ENCODE data around the gene MID1. TPM values are rescaled to one million over a fixed set of nuclear protein-coding genes. Genes with fewer than 3 reads are reported as not detected.

Gene MID1
- total RNA-seq, 2 experiments from 2014 or later: 0.19 TPM; not detected in 1

- Histone ChIP-seq H3K36me3 (ENCODE audit: insufficient read depth, low read length) (no peaks in the 10 kb centered on the region), H3K27ac (ENCODE audit: low read depth in 1 of 2, low read length in 2 of 2) (no peak overlapping the region), H3K4me1 (ENCODE audit: insufficient read depth, low read length) (no peaks in the 10 kb centered on the region), H3K4me3 (ENCODE audit: low read length) (no peak overlapping the region), H3K27me3 (ENCODE audit: control insufficient read depth in 1 of 2, insufficient read depth in 2 of 2, low read length in 2 of 2) (no peaks in the 10 kb centered on the region), H3K9me3 (ENCODE audit: control insufficient read depth in 1 of 2, insufficient read depth in 1 of 2, low read length in 2 of 2) (no peaks in the 10 kb centered on the region)
- ChIA-PET POLR2A (no interaction called here), CTCF (no interaction called here)
- ATAC-seq (ENCODE audit: poor library complexity) (no peak), DNase-seq (no peak)
- TF ChIP-seq, protein P1, sequence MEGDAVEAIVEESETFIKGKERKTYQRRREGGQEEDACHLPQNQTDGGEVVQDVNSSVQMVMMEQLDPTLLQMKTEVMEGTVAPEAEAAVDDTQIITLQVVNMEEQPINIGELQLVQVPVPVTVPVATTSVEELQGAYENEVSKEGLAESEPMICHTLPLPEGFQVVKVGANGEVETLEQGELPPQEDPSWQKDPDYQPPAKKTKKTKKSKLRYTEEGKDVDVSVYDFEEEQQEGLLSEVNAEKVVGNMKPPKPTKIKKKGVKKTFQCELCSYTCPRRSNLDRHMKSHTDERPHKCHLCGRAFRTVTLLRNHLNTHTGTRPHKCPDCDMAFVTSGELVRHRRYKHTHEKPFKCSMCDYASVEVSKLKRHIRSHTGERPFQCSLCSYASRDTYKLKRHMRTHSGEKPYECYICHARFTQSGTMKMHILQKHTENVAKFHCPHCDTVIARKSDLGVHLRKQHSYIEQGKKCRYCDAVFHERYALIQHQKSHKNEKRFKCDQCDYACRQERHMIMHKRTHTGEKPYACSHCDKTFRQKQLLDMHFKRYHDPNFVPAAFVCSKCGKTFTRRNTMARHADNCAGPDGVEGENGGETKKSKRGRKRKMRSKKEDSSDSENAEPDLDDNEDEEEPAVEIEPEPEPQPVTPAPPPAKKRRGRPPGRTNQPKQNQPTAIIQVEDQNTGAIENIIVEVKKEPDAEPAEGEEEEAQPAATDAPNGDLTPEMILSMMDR (IDR thresholded peaks at IDR 0.05): no peak
- no peaks in the 10 kb centered on the region for H3K27me3 Mint-ChIP-seq
- H3K27ac Mint-ChIP-seq: no peak overlapping the region
- no peaks in the 10 kb centered on the region for H3K4me1 Mint-ChIP-seq (ENCODE audit: low read depth)
- H3K36me3 Mint-ChIP-seq (ENCODE audit: low read depth): no peaks in the 10 kb centered on the region
- no peak overlapping the region for H3K4me3 Mint-ChIP-seq
- intact Hi-C loops (cut with DNase I, micrococcal nuclease): no loop called here
- no peaks in the 10 kb centered on the region for H3K9me3 Mint-ChIP-seq
These were observed 86.6 kb downstream of the MID1 start for GRCh38 chrX:10533696-10534365.

GRCh38 chrX:10531927-10532326 is 88.5 kb downstream of the MID1 start:
- no peaks in the 10 kb centered on the region for H3K27me3 Mint-ChIP-seq
- POLR2A ChIA-PET: no interaction called here
- Histone ChIP-seq H3K4me1 (ENCODE audit: insufficient read depth, low read length) (no peaks in the 10 kb centered on the region), H3K36me3 (ENCODE audit: insufficient read depth, low read length) (no peaks in the 10 kb centered on the region), H3K27ac (ENCODE audit: low read depth in 1 of 2, low read length in 2 of 2) (no peak overlapping the region), H3K9me3 (ENCODE audit: control insufficient read depth in 1 of 2, insufficient read depth in 1 of 2, low read length in 2 of 2) (no peaks in the 10 kb centered on the region), H3K27me3 (ENCODE audit: control insufficient read depth in 1 of 2, insufficient read depth in 2 of 2, low read length in 2 of 2) (no peaks in the 10 kb centered on the region), H3K4me3 (ENCODE audit: low read length) (no peak overlapping the region)
- no peak overlapping the region for H3K4me3 Mint-ChIP-seq
- no peaks in the 10 kb centered on the region for H3K36me3 Mint-ChIP-seq (ENCODE audit: low read depth)
- CTCF ChIA-PET: no interaction called here
- TF ChIP-seq, protein P1 (IDR thresholded peaks at IDR 0.05): no peak
- DNase-seq (no peak), ATAC-seq (ENCODE audit: poor library complexity) (no peak)
- intact Hi-C loops (cut with DNase I, micrococcal nuclease): no loop called here
- H3K27ac Mint-ChIP-seq: no peak overlapping the region
- no peaks in the 10 kb centered on the region for H3K4me1 Mint-ChIP-seq (ENCODE audit: low read depth)
- H3K9me3 Mint-ChIP-seq: no peaks in the 10 kb centered on the region

DNA sequence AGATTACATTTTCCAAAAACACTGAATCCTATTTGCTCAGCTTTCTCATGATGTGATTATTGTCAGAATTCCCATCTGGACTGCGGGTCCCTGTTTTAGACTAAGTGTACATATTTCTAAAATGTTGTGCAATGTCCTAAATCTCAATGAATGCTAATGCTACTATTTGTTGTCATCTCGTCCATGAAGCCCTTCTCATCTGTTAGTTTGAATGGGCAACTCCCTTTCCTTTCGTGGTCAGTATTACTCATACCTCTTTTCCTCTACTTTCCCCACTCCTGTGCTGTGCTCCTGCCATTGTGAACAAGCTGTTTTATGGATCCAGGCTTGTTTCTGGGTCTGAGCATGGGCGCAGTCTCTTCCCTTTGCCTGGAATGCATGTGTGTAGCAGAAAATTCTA is 91.0 kb downstream of the MID1 start:
- intact Hi-C loops (cut with DNase I, micrococcal nuclease): no loop called here
- TF ChIP-seq, protein P1 (IDR thresholded peaks at IDR 0.05): no peak
- ChIA-PET CTCF (no interaction called here), POLR2A (no interaction called here)
- Histone ChIP-seq H3K36me3 (ENCODE audit: insufficient read depth, low read length) (no peaks in the 10 kb centered on the region), H3K4me1 (ENCODE audit: insufficient read depth, low read length) (no peaks in the 10 kb centered on the region), H3K9me3 (ENCODE audit: control insufficient read depth in 1 of 2, insufficient read depth in 1 of 2, low read length in 2 of 2) (no peaks in the 10 kb centered on the region), H3K4me3 (ENCODE audit: low read length) (no peak overlapping the region), H3K27ac (ENCODE audit: low read depth in 1 of 2, low read length in 2 of 2) (no peak overlapping the region), H3K27me3 (ENCODE audit: control insufficient read depth in 1 of 2, insufficient read depth in 2 of 2, low read length in 2 of 2) (no peaks in the 10 kb centered on the region)
- ATAC-seq (ENCODE audit: poor library complexity) (no peak), DNase-seq (no peak)
- Mint-ChIP-seq H3K27ac (no peak overlapping the region), H3K4me3 (no peak overlapping the region), H3K9me3 (no peaks in the 10 kb centered on the region), H3K4me1 (ENCODE audit: low read depth) (no peaks in the 10 kb centered on the region), H3K27me3 (no peaks in the 10 kb centered on the region), H3K36me3 (ENCODE audit: low read depth) (no peaks in the 10 kb centered on the region)

Measured in CD4-positive, alpha-beta T cell (primary cell).